Fibroblast of villous mesenchyme (primary cell): ENCODE results near the gene INSR. TPM values are rescaled to one million over a fixed set of nuclear protein-coding genes. Genes with fewer than 3 reads are reported as not detected.
A peak's percentile ranks its signal among the peaks of the same experiment; 100 is the strongest.

Source experiments
- DNase-seq: peaks from one replicate; pipeline ENCODE4 v3.0.0-alpha.2; 2010; ENCODE audit warnings: low read depth
- H3K4me3 ChIP-seq: 2 replicates; pipeline ENCODE4 v1.5.1; 2011; ENCODE audit warnings: low read depth, mild to moderate bottlenecking, low read length
- CTCF ChIP-seq: IDR thresholded peaks from 2 replicates; pipeline ENCODE4 v1.5.1; 2012; ENCODE audit warnings: low read depth, mild to moderate bottlenecking, low read length; ENCODE audit not compliant: insufficient read depth
- total RNA-seq: library from RNA; depleted of rRNA; stranded (reverse); fragments of >200 nt; gene quantifications from 2 replicates; pipeline ENCODE4 v1.2.3, GENCODE V29; 2012

INSR gene
- total RNA-seq, 1 donor: 3.0 TPM

DNA sequence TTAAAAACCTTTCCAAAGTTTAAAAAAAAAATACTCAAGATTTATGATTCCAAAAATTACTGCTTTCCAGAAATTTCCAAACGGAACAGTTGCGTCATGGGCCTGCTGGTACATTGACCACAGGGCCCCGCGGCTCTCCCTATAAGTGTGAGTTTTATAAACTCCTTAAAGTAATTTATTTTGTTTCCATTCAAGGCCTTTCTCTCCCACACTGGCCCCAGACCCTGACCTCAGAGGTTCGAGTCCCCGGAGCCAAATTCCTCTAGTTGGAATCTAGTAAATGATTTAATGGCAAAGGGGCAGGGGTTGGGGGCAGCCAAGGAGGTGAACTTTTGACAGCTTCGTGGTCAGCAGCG is 97.5 kb downstream of the INSR start:
- no peak for TF ChIP-seq CTCF
- DNase-seq: peak; percentile 89
- H3K4me3 ChIP-seq: peak overlapping the region; percentile 53

- DNase-seq: no peak
- no peak overlapping the region for H3K4me3 ChIP-seq
- TF ChIP-seq CTCF: no peak
Observed at GRCh38 chr19:7195046-7195445, 99.2 kb downstream of the INSR start.

- H3K4me3 ChIP-seq: no peak overlapping the region
- no peak for DNase-seq
- TF ChIP-seq CTCF: no peak
Observed at GRCh38 chr19:7194566-7194965, 99.6 kb downstream of the INSR start.

GRCh38 chr19:7191946-7192691 is 102.1 kb downstream of the INSR start:
- peak; percentile 23 for DNase-seq
- no peak overlapping the region for H3K4me3 ChIP-seq
- TF ChIP-seq CTCF: no peak

- TF ChIP-seq CTCF: no peak
- no peak overlapping the region for H3K4me3 ChIP-seq
- no peak for DNase-seq
Observed at GRCh38 chr19:7188698-7189629, 105.2 kb downstream of the INSR start.

DNA sequence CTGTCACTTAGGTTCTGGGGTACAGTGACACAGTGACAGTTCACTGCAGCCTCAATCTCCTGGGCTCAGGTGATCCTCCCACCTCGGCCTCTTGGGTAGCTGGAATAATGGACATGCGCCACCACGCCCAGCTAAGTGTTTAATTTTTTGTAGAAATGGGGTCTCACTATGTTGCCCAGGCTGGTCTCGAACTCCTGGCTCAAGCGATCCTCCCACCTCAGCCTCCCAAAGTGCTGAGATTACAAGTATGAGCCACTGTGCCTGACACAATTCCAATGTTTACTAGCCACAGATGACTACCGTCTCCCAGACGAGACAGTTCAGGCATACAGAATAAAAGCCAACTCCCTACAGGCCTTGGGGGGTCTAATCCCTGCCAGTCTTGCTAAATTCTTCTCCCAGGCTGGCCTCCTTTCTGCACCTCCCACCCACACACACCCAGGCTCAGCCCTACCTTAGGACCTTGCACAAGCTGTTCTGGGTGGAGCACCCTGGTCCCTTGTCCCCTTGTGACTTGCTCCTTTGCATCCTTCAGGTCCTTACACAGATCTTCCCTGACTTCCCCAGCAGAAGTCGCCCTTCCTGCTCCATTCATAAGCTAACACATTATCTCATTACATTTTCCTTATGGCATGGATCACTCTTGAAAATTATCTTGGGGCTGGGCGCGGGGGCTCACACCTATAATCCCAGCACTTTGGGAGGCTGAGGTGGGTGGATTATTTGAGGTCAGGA is 106.4 kb downstream of the INSR start:
- no peak for TF ChIP-seq CTCF
- H3K4me3 ChIP-seq: no peak overlapping the region
- DNase-seq: no peak
